KMS-11 (cell line): ENCODE measurements around the gene MDK.
"Not testable (repeated sequence)": the region's sequence is repeated elsewhere in the genome, so short reads cannot be mapped to it uniquely, and the experiment has no call there.

ENCODE experiments used
- H2AFZ ChIP-seq: fragments of 200-600 bp; sonication (generic); 2 replicates; pipeline ENCODE4 v1.6.1; 2016; ENCODE audit warnings: antibody characterized with exemption, mixed run types, low read depth
- H3K27ac ChIP-seq: fragments of 200-600 bp; sonication (generic); 2 replicates; pipeline ENCODE4 v1.6.1; 2016; ENCODE audit warnings: mild to moderate bottlenecking, mixed run types
- H3K27me3 ChIP-seq: fragments of 200-600 bp; sonication (generic); 2 replicates; pipeline ENCODE4 v1.6.1; 2017; ENCODE audit warnings: mild to moderate bottlenecking, low read depth, mixed run types, moderate library complexity; ENCODE audit not compliant: insufficient read depth
- H3K36me3 ChIP-seq: fragments of 200-600 bp; sonication (generic); 2 replicates; pipeline ENCODE4 v1.6.1; 2017; ENCODE audit warnings: mild to moderate bottlenecking, mixed run types; ENCODE audit not compliant: insufficient read depth
- H3K4me1 ChIP-seq: fragments of 200-600 bp; sonication (generic); 2 replicates; pipeline ENCODE4 v1.6.1; 2016; ENCODE audit warnings: mild to moderate bottlenecking, low read depth, mixed run types; ENCODE audit not compliant: poor library complexity, severe bottlenecking
- H3K4me2 ChIP-seq: fragments of 200-600 bp; sonication (generic); 2 replicates; pipeline ENCODE4 v1.7.0; 2016; ENCODE audit warnings: mild to moderate bottlenecking, mixed run types
- H3K4me3 ChIP-seq: fragments of 200-600 bp; sonication (generic); IDR thresholded peaks from 2 replicates; pipeline ENCODE4 v1.6.1; 2017; ENCODE audit warnings: low read depth, low read length, mixed read lengths; ENCODE audit not compliant: insufficient read depth
- H3K79me2 ChIP-seq: fragments of 200-600 bp; sonication (generic); 2 replicates; pipeline ENCODE4 v1.6.1; 2016; ENCODE audit warnings: low read depth, mixed run types; ENCODE audit not compliant: insufficient read depth
- H3K9ac ChIP-seq: fragments of 200-600 bp; sonication (generic); 2 replicates; pipeline ENCODE4 v1.6.1; 2016; ENCODE audit warnings: mild to moderate bottlenecking, mixed run types
- H4K20me1 ChIP-seq: fragments of 200-600 bp; sonication (generic); 2 replicates; pipeline ENCODE4 v1.6.1; 2016; ENCODE audit warnings: mild to moderate bottlenecking, mixed run types; ENCODE audit not compliant: insufficient read depth
- CTCF ChIP-seq: fragments of 200-600 bp; sonication (generic); conservative IDR thresholded peaks from 2 replicates; pipeline ENCODE4 v1.6.1; 2017; ENCODE audit warnings: low read depth, mild to moderate bottlenecking, antibody characterized with exemption, low read length, moderate library complexity, mixed read lengths

Gene MDK

GRCh38 chr11:46377831-46378230 is 3.6 kb upstream of the MDK start:
- H4K20me1 ChIP-seq, result no peaks in the 10 kb centered on the region
- H3K9ac ChIP-seq, result no peak overlapping the region
- H3K27me3 ChIP-seq, result peaks cover 11% of the 10 kb centered on the region
- no peak overlapping the region for H3K27ac ChIP-seq
- H3K4me3 ChIP-seq, result no peak overlapping the region
- H3K79me2 ChIP-seq, result no peaks in the 10 kb centered on the region
- H2AFZ ChIP-seq, result no peak overlapping the region
- H3K36me3 ChIP-seq, result no peaks in the 10 kb centered on the region
- H3K4me1 ChIP-seq, result peaks cover 9% of the 10 kb centered on the region
- no peak overlapping the region for H3K4me2 ChIP-seq
- no peak for TF ChIP-seq CTCF

- Histone ChIP-seq H2AFZ (no peak overlapping the region), H3K9ac (no peak overlapping the region), H3K36me3 (no peaks in the 10 kb centered on the region), H4K20me1 (no peaks in the 10 kb centered on the region), H3K4me1 (peaks cover 9% of the 10 kb centered on the region), H3K4me2 (no peak overlapping the region), H3K4me3 (no peak overlapping the region), H3K79me2 (no peaks in the 10 kb centered on the region), H3K27me3 (peaks cover 15% of the 10 kb centered on the region), H3K27ac (no peak overlapping the region)
- TF ChIP-seq CTCF, result no peak
Observed at GRCh38 chr11:46378296-46378695, 3.2 kb upstream of the MDK start.

DNA sequence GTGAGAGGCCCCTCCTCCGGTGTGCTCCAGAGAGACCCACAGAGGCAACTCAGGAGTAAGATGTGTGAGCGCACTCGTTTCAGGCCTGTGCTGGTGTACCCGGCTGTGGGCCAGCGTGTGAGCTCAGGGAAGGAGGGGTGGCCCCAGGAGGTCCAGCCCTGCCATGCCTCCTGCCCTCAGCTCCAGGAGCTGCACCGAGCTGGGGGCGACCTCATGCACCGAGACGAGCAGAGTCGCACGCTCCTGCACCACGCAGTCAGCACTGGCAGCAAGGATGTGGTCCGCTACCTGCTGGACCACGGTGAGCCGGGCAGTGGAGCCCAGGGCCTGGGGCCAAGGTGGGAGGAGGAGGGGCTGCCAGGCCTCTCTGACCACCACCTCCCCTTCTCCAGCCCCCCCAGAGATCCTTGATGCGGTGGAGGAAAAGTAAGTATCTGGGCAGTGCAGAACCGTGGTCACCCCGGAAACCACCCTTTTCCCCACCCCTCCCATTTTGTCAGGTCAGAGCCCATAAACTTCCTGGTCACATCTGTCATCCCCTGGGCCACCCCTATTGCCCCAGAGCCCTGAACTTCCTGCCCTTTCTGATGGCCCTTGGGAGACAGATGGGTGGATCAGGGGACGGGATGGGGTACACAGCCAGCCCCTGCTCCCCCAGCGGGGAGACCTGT is 2.5 kb upstream of the MDK start:
- Histone ChIP-seq H3K36me3 (no peaks in the 10 kb centered on the region), H3K27ac (no peak overlapping the region), H4K20me1 (no peaks in the 10 kb centered on the region), H3K27me3 (peaks cover 15% of the 10 kb centered on the region), H3K4me2 (no peak overlapping the region), H2AFZ (no peak overlapping the region), H3K79me2 (no peaks in the 10 kb centered on the region), H3K9ac (no peak overlapping the region), H3K4me3 (no peak overlapping the region), H3K4me1 (peaks cover 9% of the 10 kb centered on the region)
- no peak for TF ChIP-seq CTCF

GRCh38 chr11:46379482-46380293 is 1.8 kb upstream of the MDK start:
- H3K36me3 ChIP-seq, H4K20me1 ChIP-seq, H3K9ac ChIP-seq, H3K79me2 ChIP-seq, H3K27ac ChIP-seq, H3K4me1 ChIP-seq, H2AFZ ChIP-seq, H3K4me2 ChIP-seq, H3K4me3 ChIP-seq: not testable (repeated sequence)
- H3K27me3 ChIP-seq, result peaks cover 15% of the 10 kb centered on the region
